ENCODE results near the gene CELF3. TPM values are rescaled to one million over a fixed set of nuclear protein-coding genes. Genes with fewer than 3 reads are reported as not detected.
"Not testable (repeated sequence)": the region's sequence is repeated elsewhere in the genome, so short reads cannot be mapped to it uniquely, and the experiment has no call there.

The CELF3 gene
- polyA plus RNA-seq, 5 donors: 0.62 to 1.3 (median 0.83) TPM

DNA sequence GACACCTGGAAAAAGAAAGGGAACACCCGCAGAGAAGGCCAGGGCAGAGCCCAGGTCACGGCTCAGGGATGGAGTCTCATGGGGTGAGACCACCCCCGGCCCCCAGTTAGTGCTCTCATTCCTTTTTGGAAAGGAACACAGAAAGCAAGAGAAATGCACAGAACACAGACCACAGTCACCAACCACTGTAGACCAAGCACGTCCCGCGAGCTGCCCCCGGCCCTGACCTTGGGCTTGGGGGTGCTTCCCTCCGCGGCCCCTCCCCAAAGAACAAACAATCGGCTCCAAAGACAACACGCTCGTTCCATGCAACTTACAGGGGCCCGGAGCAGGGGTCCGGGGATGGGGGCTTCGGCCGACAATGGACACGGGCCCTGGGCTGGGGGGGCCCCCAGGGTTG lies 12.8 kb downstream of the CELF3 start:
- DNase-seq: no peak

- no peak for DNase-seq
Measured at GRCh38 chr1:151702936-151703335, 13.7 kb downstream of the CELF3 start.

GRCh38 chr1:151701515-151701914 lies 15.1 kb downstream of the CELF3 start:
- DNase-seq: no peak

DNA sequence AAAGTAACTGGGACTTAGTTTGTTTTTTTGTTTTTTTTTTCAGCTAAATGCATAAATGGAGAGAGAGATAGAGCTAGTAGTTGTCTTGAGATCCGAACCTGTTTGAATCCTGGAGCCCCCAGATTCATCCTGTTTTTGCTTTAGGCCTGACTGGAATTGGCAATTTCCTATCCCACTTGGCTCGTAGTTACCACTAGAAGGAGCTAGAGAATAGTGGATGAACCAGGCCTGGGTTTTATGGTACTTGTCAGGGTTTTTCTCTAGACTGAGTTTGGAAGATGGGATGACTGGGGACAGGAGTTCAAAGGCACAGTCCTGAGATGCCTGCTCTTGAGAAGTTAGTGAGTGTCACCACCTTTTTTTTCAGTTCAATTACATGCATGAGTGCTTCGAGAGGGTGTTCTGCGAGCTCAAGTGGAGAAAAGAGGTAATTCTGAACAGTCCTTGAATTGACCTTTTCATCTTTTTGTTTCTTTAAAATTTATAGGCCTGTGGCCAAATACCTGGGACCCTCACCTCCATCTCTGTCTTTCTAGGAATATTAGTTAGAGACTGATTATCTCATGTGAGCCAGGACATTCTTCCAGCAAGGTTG lies 23.4 kb downstream of the CELF3 start:
- no peak for DNase-seq

GRCh38 chr1:151692226-151692625 lies 24.4 kb downstream of the CELF3 start:
- DNase-seq: no peak

- DNase-seq: no peak
Measured at GRCh38 chr1:151689494-151689893, 27.1 kb downstream of the CELF3 start.

GRCh38 chr1:151686561-151686960 lies 30.0 kb downstream of the CELF3 start:
- no peak for DNase-seq

DNA sequence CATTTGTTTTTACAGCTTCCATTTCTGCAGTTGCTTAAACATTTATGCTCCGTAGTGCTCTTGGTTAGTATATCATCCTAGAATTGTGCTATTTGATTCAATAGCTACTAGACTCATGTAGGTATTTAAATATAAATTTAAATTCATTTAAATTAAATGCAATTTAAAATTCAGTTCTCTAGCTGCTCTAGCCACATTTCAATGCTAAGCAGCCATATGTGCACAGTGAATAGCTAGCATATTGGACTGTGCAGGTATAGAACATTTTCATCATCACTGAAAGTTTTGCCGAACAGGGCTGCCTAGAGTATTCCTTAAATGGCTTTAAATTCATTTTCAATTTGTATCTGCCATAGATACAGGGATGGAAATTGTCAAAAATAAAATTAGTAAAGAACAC lies 32.5 kb downstream of the CELF3 start:
- DNase-seq: no peak

GRCh38 chr1:151682901-151683300 lies 33.7 kb downstream of the CELF3 start:
- DNase-seq: not testable (repeated sequence)

- DNase-seq: no peak
Measured at GRCh38 chr1:151681923-151682322, 34.7 kb downstream of the CELF3 start.

- DNase-seq: no peak
Measured at GRCh38 chr1:151680826-151681225, 35.8 kb downstream of the CELF3 start.

- no peak for DNase-seq
Measured at GRCh38 chr1:151680391-151680790, 36.2 kb downstream of the CELF3 start.

DNA sequence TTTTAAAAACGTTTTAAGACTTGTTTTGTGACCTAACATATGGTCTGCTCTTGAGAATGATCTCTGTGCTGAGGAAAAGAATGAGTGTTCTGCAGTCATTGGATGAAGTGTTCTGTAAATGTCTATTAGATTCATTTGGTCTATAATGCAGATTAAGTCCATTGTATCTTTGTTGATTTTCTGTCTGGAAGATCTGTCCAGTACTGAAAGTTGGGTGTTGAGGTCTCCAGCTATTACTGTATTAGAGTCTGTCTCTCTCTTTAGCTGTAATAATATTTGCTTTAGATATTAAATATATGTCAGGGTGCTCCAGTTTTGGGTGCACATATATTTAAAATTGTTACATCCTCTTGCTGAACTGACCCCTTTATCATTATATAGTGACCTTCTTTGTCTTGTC lies 43.2 kb downstream of the CELF3 start:
- DNase-seq: no peak

DNA sequence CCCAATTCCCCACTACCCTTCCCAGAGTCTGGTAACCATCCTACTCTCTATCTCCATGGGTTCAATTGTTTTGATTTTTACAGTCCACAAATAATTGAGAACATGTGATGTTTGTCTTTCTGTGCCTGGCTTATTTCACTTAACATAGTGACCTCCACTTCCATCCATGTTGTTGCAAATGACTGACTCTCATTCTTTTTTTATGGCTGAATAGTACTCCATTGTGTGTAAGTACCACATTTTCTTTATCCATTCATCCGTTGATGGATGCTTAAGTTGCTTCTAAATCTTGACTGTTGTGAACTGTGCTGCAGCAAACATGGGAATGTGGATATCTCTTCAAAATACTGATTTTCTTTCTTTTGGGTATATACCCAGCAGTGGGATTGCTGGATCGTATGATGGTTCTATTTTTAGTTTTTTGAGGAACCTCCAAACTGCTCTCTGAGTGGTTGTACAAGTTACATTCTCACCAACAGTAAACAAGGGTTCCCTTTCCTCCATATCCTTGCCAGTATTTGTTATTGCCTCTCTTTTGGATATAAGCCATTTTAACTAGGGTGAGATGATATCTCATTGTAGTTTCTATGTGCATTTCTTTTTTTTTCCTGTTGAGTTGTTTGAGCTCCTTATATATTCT lies 46.4 kb downstream of the CELF3 start:
- not testable (repeated sequence) for DNase-seq

DNA sequence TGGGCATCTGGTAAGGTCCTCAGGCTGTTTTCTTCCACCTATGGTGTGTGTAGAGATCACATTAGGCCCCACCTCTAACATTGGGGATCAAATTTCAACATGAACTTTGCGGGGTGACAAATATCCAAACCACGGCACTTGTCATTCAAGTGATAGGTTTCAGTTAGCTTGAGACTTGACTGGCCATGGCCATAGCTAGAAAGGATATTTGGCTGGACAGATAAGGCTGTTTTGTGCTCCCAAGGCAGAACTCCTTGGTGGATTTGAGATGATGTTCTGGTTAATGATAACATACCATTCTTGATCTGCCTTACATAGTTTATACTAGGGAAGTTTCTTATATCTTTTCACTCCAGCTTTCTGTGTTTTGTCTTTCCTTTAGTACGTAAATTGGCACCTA lies 48.5 kb downstream of the CELF3 start:
- DNase-seq: no peak

GRCh38 chr1:151661751-151662150 lies 54.9 kb downstream of the CELF3 start:
- no peak for DNase-seq

GRCh38 chr1:151655371-151655770 lies 61.2 kb downstream of the CELF3 start:
- DNase-seq: no peak

DNA sequence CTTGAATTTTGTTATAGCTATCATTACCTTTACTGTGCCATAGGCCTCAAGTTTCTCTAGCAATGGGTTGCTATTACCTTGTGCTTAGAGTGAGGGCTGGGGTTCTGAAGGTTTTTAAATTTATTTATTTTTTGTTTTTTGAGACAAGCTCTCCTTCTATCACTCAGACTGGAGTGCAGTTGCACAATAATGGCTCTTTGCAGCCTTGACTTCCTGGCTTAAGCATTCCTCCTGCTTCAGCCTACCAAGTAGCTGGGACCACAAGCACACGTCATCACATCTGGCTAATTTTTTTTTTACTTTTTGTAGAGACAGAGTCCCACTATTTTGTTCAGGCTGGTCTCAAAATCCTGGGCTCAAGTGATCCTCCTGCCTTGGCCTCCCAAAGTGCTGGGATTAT lies 63.2 kb downstream of the CELF3 start:
- no peak for DNase-seq

Other genes with a start within 250 kb of the CELF3 start
- 10 to 100 TPM; 32.2 to 49.9 (median 34.6) TPM for gene CGN, start 205.4 kb downstream of the CELF3 start, polyA plus RNA-seq (ENCODE audit: insufficient read depth in 1 of 5, insufficient read length in 5 of 5, low replicate concordance in 1 of 5)
- gene TUFT1, start 176.5 kb downstream of the CELF3 start, polyA plus RNA-seq (ENCODE audit: insufficient read depth in 1 of 5, insufficient read length in 5 of 5, low replicate concordance in 1 of 5): 1 to 10 TPM; 6.5 to 8.9 (median 7.1) TPM
- gene SNX27, start 104.8 kb downstream of the CELF3 start, polyA plus RNA-seq (ENCODE audit: insufficient read depth in 1 of 5, insufficient read length in 5 of 5, low replicate concordance in 1 of 5): 10 to 100 TPM; 17.7 to 26.2 (median 22.6) TPM
- gene RIIAD1, start 4.7 kb upstream of the CELF3 start, polyA plus RNA-seq (ENCODE audit: insufficient read depth in 1 of 5, insufficient read length in 5 of 5, low replicate concordance in 1 of 5): 1 to 10 TPM in 4 of 5 donors, under 1 TPM in 1; 0.78 to 2.1 (median 1.7) TPM
- 100 to 1,000 TPM; 104 to 125 (median 113) TPM for gene MRPL9, start 46.7 kb upstream of the CELF3 start, polyA plus RNA-seq (ENCODE audit: insufficient read depth in 1 of 5, insufficient read length in 5 of 5, low replicate concordance in 1 of 5)
- 10 to 100 TPM in 4 of 5 donors, 1 to 10 TPM in 1; 9.9 to 13.5 (median 11.2) TPM for gene TDRKH, start 73.7 kb upstream of the CELF3 start, polyA plus RNA-seq (ENCODE audit: insufficient read depth in 1 of 5, insufficient read length in 5 of 5, low replicate concordance in 1 of 5)
- gene LINGO4, start 88.6 kb upstream of the CELF3 start, polyA plus RNA-seq (ENCODE audit: insufficient read depth in 1 of 5, insufficient read length in 5 of 5, low replicate concordance in 1 of 5): under 1 TPM in 4 of 5 donors, not detected in 1; 0.05 to 0.19 (median 0.11) TPM
- gene RORC, start 115.0 kb upstream of the CELF3 start, polyA plus RNA-seq (ENCODE audit: insufficient read depth in 1 of 5, insufficient read length in 5 of 5, low replicate concordance in 1 of 5): 10 to 100 TPM in 3 of 5 donors, 1 to 10 TPM in 2; 6.6 to 11.2 (median 10.7) TPM
- gene C2CD4D, start 123.0 kb upstream of the CELF3 start, polyA plus RNA-seq (ENCODE audit: insufficient read depth in 1 of 5, insufficient read length in 5 of 5, low replicate concordance in 1 of 5): under 1 TPM; 0.25 to 0.87 (median 0.35) TPM
- gene THEM5, start 136.9 kb upstream of the CELF3 start, polyA plus RNA-seq (ENCODE audit: insufficient read depth in 1 of 5, insufficient read length in 5 of 5, low replicate concordance in 1 of 5): 1 to 10 TPM in 3 of 5 donors, under 1 TPM in 2; 0.67 to 1.4 (median 1.1) TPM
- gene THEM4, start 192.7 kb upstream of the CELF3 start, polyA plus RNA-seq (ENCODE audit: insufficient read depth in 1 of 5, insufficient read length in 5 of 5, low replicate concordance in 1 of 5): 10 to 100 TPM; 27.7 to 38.1 (median 33.1) TPM